NCI-H1048 (cell line): ENCODE results near the gene PPM1H.

Experiments used
- DNase-seq: peaks from one replicate; lab custom pipeline; 2025; lab: John Stamatoyannopoulos, UW

The PPM1H gene

GRCh38 chr12:62604373-62604772 is 330.6 kb downstream of the PPM1H start:
- DNase-seq = no peak

- DNase-seq = no peak
Observed at GRCh38 chr12:62603811-62604098, 331.2 kb downstream of the PPM1H start.

GRCh38 chr12:62603061-62603810 is 331.7 kb downstream of the PPM1H start:
- peak; percentile 42 for DNase-seq

- peak; percentile 58 for DNase-seq
Observed at GRCh38 chr12:62602255-62603060, 332.5 kb downstream of the PPM1H start.

GRCh38 chr12:62601765-62602164 is 333.2 kb downstream of the PPM1H start:
- DNase-seq = no peak

GRCh38 chr12:62599854-62600437 is 335.0 kb downstream of the PPM1H start:
- DNase-seq = no peak

GRCh38 chr12:62598846-62599245 is 336.1 kb downstream of the PPM1H start:
- DNase-seq = no peak

- DNase-seq = no peak
Observed at GRCh38 chr12:62597253-62597652, 337.7 kb downstream of the PPM1H start.
